ENCODE data around the gene CCT6A. TPM values are rescaled to one million over a fixed set of nuclear protein-coding genes. Genes with fewer than 3 reads are reported as not detected.
A peak's percentile ranks its signal among the peaks of the same experiment; 100 is the strongest.
"Not testable (repeated sequence)": the region's sequence is repeated elsewhere in the genome, so short reads cannot be mapped to it uniquely, and the experiment has no call there.

Gene CCT6A
- 316 TPM for polyA plus RNA-seq (ENCODE audit: insufficient read length)
- long read RNA-seq, donor 1, transcript CCT6A-201 (14 exons, 2,719 nt), result major isoform, 38 of 116 reads
- long read RNA-seq, donor 1, partial matches to known transcripts, result 72 of 116 reads
- long read RNA-seq, donor 1, other reads (novel, unspliced or antisense), result 0 of 116 reads
- long read RNA-seq, donor 2, transcript CCT6A-204 (2 exons, 745 nt), result minor isoform, 13 of 118 reads
- long read RNA-seq, donor 2, transcript CCT6A-201 (14 exons, 2,719 nt), result major isoform, 39 of 118 reads
- long read RNA-seq, donor 2, partial matches to known transcripts, result 59 of 118 reads
- long read RNA-seq, donor 2, other reads (novel, unspliced or antisense), result 0 of 118 reads
- long read RNA-seq, donor 3, transcript CCT6A-201 (14 exons, 2,719 nt), result major isoform, 22 of 86 reads
- long read RNA-seq, donor 3, transcript CCT6A-204 (2 exons, 745 nt), result minor isoform, 6 of 86 reads
- long read RNA-seq, donor 3, partial matches to known transcripts, result 55 of 86 reads
- long read RNA-seq, donor 3, other reads (novel, unspliced or antisense), result 0 of 86 reads
- long read RNA-seq, donor 4, partial matches to known transcripts, result 0 of 5 reads
- long read RNA-seq, donor 4, other reads (novel, unspliced or antisense), result 0 of 5 reads
- long read RNA-seq, donor 5, transcript CCT6A-201 (14 exons, 2,719 nt), result major isoform, 78 of 189 reads
- long read RNA-seq, donor 5, transcript CCT6A-204 (2 exons, 745 nt), result minor isoform, 7 of 189 reads
- long read RNA-seq, donor 5, transcript CCT6A-209 (3 exons, 411 nt), result minor isoform, 8 of 189 reads
- long read RNA-seq, donor 5, partial matches to known transcripts, result 90 of 189 reads
- long read RNA-seq, donor 5, other reads (novel, unspliced or antisense), result 5 of 189 reads
- long read RNA-seq, donor 6, transcript CCT6A-201 (14 exons, 2,719 nt), result major isoform, 38 of 116 reads
- long read RNA-seq, donor 6, partial matches to known transcripts, result 70 of 116 reads
- long read RNA-seq, donor 6, other reads (novel, unspliced or antisense), result 0 of 116 reads
- long read RNA-seq, donor 7, transcript CCT6A-201 (14 exons, 2,719 nt), result major isoform, 33 of 189 reads
- long read RNA-seq, donor 7, transcript CCT6A-209 (3 exons, 411 nt), result minor isoform, 7 of 189 reads
- long read RNA-seq, donor 7, transcript CCT6A-204 (2 exons, 745 nt), result minor isoform, 8 of 189 reads
- long read RNA-seq, donor 7, partial matches to known transcripts, result 137 of 189 reads
- long read RNA-seq, donor 7, other reads (novel, unspliced or antisense), result 0 of 189 reads
- long read RNA-seq, donor 8, transcript CCT6A-204 (2 exons, 745 nt), result minor isoform, 5 of 57 reads
- long read RNA-seq, donor 8, transcript CCT6A-201 (14 exons, 2,719 nt), result major isoform, 21 of 57 reads
- long read RNA-seq, donor 8, partial matches to known transcripts, result 29 of 57 reads
- long read RNA-seq, donor 8, other reads (novel, unspliced or antisense), result 0 of 57 reads

- DNase-seq, result peak; percentile 97
Observed at GRCh38 chr7:56051339-56052191, at the start of gene CCT6A, which contains the start of gene PSPH. TSS of gene CCT6A (plus strand) at chr7:56051765. CDS start at chr7:56051849, 84 bp downstream. TSS of gene PSPH (minus strand) at chr7:56051444. CDS start at chr7:56021212, 30,232 bp downstream.

- no peak for DNase-seq
Observed at GRCh38 chr7:56003749-56004148, 47.8 kb upstream of the CCT6A start.

- peak; percentile 21 for DNase-seq
Observed at GRCh38 chr7:56007167-56007652, 44.4 kb upstream of the CCT6A start.

DNA sequence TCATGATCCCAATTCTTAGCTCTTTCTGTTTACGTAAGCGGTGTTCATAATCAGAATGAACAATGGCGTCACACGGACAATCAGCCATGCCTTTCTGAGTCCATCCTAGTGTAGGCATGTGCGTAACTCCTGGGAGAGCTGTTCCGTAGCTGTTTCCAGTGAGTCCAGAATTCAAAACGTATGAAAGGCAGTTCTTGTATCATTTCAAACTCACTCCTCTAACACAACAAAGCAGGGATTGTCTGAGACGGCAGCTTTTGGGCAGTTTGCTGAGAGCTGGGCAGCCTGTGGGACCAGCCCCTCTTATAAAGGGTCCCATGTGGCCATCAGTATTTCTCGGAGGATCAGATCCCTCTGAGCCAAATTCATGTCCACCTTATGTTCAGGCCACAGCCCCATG lies 43.7 kb upstream of the CCT6A start:
- no peak for DNase-seq

GRCh38 chr7:56009695-56010094 lies 41.9 kb upstream of the CCT6A start:
- DNase-seq, result no peak

- DNase-seq, result not testable (repeated sequence)
Observed at GRCh38 chr7:56017015-56017414, 34.5 kb upstream of the CCT6A start.

DNA sequence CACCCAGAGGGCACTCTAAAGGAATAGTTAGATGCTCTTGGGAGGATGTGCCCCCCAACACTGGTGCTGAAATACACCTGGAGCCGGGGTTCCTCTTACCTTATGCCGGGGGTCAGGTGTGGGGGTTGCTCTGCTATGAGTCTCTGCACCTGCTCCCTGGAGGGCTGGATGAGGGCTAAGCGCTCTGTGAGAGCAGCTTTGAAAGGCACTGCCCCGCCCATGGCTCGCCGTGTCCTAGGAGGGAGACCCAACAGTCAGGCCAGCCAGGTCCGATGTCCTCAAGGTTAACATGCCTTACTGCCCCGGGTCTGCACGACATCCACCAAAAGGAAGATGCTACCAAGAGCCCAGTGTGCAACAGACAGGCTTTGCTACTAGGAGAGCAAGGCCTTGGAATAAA lies 32.1 kb upstream of the CCT6A start:
- no peak for DNase-seq

DNA sequence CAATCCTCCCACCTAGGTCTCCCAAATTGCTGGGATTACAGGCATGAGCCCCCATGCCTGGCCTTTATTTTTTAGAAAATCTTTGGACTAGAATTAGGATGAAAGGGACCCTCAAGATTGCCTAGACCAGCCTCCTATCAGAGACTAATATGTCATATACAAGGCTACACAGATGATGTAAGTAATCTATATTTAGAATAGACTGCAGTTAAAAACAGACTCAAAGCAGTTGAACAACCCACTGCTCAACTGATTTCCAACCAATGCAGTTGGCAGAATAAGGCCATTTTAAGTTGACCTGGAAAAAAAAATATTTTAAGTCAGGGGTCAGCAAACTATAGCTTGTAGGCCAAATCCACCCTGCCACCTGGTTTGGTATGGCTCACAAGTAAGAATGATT lies 28.1 kb upstream of the CCT6A start:
- DNase-seq, result no peak

GRCh38 chr7:56026538-56026937 lies 25.0 kb upstream of the CCT6A start:
- no peak for DNase-seq

DNA sequence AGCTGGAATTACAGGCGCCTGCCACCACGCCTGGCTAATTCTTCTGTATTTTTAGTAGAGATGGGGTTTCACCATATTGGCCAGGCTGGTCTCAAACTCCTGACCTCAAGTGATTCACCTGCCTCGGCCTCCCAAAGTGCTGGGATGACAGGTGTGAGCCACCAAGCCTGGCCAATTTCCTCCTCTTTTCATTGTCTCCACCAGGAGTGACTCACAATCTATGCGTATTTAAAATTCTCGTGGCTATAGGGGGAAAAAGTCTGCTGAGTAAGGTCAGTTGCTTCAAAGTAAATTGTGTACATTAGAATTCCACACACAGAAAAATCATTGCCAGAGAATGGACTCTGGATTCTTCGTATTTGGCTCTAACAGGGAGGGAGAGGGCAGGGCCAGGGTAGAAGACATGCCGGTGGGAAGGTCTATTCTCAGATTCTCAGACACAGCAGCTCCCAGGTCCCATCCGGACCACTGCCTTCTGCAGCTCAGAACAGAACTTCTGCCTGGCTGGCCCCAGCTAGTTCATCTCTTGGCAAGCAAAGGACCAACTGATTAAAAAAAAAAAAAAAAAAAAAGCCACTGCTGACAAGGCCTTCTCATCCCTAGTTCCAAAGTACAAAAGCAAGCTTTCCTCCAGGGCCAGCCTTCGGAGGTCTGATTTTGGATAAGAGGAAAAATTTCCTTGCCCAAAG lies 22.5 kb upstream of the CCT6A start:
- DNase-seq, result no peak

- DNase-seq, result no peak
Observed at GRCh38 chr7:56030340-56030739, 21.2 kb upstream of the CCT6A start.

- DNase-seq, result not testable (repeated sequence)
Observed at GRCh38 chr7:56031556-56031955, 20.0 kb upstream of the CCT6A start.

DNA sequence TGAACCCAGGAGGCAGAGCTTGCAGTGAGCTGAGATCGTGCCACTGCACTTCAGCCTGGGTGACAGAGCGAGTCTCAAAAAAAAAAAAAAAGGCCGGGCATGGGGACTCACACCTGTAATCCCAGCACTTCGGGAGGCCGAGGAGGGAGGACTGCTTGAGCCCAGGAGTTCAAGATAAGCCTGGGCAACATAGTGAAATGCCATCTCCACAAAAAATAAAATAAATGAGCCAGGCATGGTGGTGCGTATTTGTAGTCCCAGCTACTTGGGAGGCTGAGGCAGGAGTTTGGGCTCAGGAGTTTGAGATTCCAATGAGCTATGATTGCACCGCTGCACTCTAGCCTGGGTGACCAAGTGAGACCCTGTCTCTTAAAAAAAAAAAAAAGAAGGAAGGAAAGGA lies 19.0 kb upstream of the CCT6A start:
- not testable (repeated sequence) for DNase-seq

GRCh38 chr7:56033671-56034432 lies 17.7 kb upstream of the CCT6A start:
- peak; percentile 71 for DNase-seq

GRCh38 chr7:56040730-56041129 lies 10.8 kb upstream of the CCT6A start:
- DNase-seq, result no peak

GRCh38 chr7:56045758-56046157 lies 5.8 kb upstream of the CCT6A start:
- DNase-seq, result not testable (repeated sequence)

- DNase-seq, result peak; percentile 39
Observed at GRCh38 chr7:56046721-56047445, 4.7 kb upstream of the CCT6A start.

- DNase-seq, result not testable (repeated sequence)
Observed at GRCh38 chr7:56047446-56048116, 4.0 kb upstream of the CCT6A start.

All from left kidney (tissue), 8 donors.